ENCODE data around the gene ASB3. TPM values are rescaled to one million over a fixed set of nuclear protein-coding genes. Genes with fewer than 3 reads are reported as not detected.

The ASB3 gene
- polyA plus RNA-seq, 1 donor from 2014 or later, result 60.4 TPM

DNA sequence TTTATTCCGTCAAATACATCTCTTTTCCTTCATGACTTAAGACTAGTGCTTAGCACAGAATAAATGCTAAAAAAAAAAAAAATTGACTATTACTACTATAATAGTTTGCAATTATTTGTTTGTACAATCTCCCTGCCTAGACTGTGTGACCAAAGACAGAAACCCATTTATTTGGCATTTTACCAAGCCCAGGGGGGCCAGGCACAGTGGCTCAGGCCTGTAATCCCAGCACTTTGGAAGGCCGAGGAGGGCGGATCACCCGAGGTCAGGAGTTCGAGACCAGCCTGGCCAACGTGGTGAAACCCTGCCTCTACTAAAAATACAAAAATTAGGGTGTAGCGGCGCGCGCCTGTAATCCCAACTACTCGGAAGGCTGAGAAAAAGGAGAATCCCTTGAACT is 1.4 kb downstream of the ASB3 start:
- peak overlapping the region; percentile 76 for H3K4me3 ChIP-seq (ENCODE audit: low read length)
- H2AFZ ChIP-seq (ENCODE audit: low read depth, low read length), result no peak overlapping the region
- no peak for TF ChIP-seq TAF1 (IDR thresholded peaks at IDR 0.05; ENCODE audit: low read depth)
- no peak for TF ChIP-seq EZH2 (IDR thresholded peaks at IDR 0.05; ENCODE audit: borderline replicate concordance, insufficient read depth, low read length, poor library complexity, severe bottlenecking)
- no peaks in the 10 kb centered on the region for H3K27me3 ChIP-seq (ENCODE audit: insufficient read depth, low read depth, low read length)
- no peaks in the 10 kb centered on the region for H3K9me2 ChIP-seq (ENCODE audit: insufficient read depth, low read length)
- H3K9ac ChIP-seq (ENCODE audit: low read length), result peak overlapping the region; percentile 91
- no peaks in the 10 kb centered on the region for H4K20me1 ChIP-seq (ENCODE audit: insufficient read depth)
- peak overlapping the region; percentile 97 for H3K4me2 ChIP-seq (ENCODE audit: low read length)
- no peaks in the 10 kb centered on the region for H3K9me3 ChIP-seq (ENCODE audit: low read length)
- no peaks in the 10 kb centered on the region for H3F3A ChIP-seq (ENCODE audit: insufficient read depth, low read length, poor library complexity, severe bottlenecking)
- no peaks in the 10 kb centered on the region for H3K36me3 ChIP-seq (ENCODE audit: insufficient read depth, low read length)
- no peak overlapping the region for H3K27ac ChIP-seq (ENCODE audit: low read length)
- peaks cover 80% of the 10 kb centered on the region for H3K79me2 ChIP-seq (replicated peaks; ENCODE audit: insufficient read depth, low read length)

- H3K27me3 ChIP-seq (ENCODE audit: insufficient read depth, low read depth, low read length), result no peaks in the 10 kb centered on the region
- peak overlapping the region; percentile 1 for H3K4me2 ChIP-seq (ENCODE audit: low read length)
- no peaks in the 10 kb centered on the region for H3K9me3 ChIP-seq (ENCODE audit: low read length)
- H2AFZ ChIP-seq (ENCODE audit: low read depth, low read length), result no peak overlapping the region
- H4K20me1 ChIP-seq (ENCODE audit: insufficient read depth), result no peaks in the 10 kb centered on the region
- H3K4me3 ChIP-seq (ENCODE audit: low read length), result peak overlapping the region; percentile 76
- TF ChIP-seq, protein P1, sequence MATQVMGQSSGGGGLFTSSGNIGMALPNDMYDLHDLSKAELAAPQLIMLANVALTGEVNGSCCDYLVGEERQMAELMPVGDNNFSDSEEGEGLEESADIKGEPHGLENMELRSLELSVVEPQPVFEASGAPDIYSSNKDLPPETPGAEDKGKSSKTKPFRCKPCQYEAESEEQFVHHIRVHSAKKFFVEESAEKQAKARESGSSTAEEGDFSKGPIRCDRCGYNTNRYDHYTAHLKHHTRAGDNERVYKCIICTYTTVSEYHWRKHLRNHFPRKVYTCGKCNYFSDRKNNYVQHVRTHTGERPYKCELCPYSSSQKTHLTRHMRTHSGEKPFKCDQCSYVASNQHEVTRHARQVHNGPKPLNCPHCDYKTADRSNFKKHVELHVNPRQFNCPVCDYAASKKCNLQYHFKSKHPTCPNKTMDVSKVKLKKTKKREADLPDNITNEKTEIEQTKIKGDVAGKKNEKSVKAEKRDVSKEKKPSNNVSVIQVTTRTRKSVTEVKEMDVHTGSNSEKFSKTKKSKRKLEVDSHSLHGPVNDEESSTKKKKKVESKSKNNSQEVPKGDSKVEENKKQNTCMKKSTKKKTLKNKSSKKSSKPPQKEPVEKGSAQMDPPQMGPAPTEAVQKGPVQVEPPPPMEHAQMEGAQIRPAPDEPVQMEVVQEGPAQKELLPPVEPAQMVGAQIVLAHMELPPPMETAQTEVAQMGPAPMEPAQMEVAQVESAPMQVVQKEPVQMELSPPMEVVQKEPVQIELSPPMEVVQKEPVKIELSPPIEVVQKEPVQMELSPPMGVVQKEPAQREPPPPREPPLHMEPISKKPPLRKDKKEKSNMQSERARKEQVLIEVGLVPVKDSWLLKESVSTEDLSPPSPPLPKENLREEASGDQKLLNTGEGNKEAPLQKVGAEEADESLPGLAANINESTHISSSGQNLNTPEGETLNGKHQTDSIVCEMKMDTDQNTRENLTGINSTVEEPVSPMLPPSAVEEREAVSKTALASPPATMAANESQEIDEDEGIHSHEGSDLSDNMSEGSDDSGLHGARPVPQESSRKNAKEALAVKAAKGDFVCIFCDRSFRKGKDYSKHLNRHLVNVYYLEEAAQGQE (IDR thresholded peaks at IDR 0.05; ENCODE audit: borderline replicate concordance), result no peak
- no peak for TF ChIP-seq TAF1 (IDR thresholded peaks at IDR 0.05; ENCODE audit: low read depth)
- TF ChIP-seq MXI1 (conservative IDR thresholded peaks at IDR 0.05; ENCODE audit: poor library complexity, severe bottlenecking), result no peak
- no peak for TF ChIP-seq EZH2 (IDR thresholded peaks at IDR 0.05; ENCODE audit: borderline replicate concordance, insufficient read depth, low read length, poor library complexity, severe bottlenecking)
- TF ChIP-seq CTCF (IDR thresholded peaks at IDR 0.05; ENCODE audit: poor library complexity, severe bottlenecking), result no peak
- TF ChIP-seq SMC3 (conservative IDR thresholded peaks at IDR 0.05; ENCODE audit: poor library complexity), result no peak
- no peak for TF ChIP-seq EP300 (conservative IDR thresholded peaks at IDR 0.05; ENCODE audit: poor library complexity, severe bottlenecking)
- TF ChIP-seq RAD21 (conservative IDR thresholded peaks at IDR 0.05), result no peak
- TF ChIP-seq POLR2AphosphoS5 (IDR thresholded peaks at IDR 0.05), result no peak
- H3K79me2 ChIP-seq (replicated peaks; ENCODE audit: insufficient read depth, low read length), result peaks cover 82% of the 10 kb centered on the region
- H3K9ac ChIP-seq (ENCODE audit: low read length), result no peak overlapping the region
- H3K36me3 ChIP-seq (ENCODE audit: insufficient read depth, low read length), result no peaks in the 10 kb centered on the region
- no peak overlapping the region for H3K27ac ChIP-seq (ENCODE audit: low read length)
- H3F3A ChIP-seq (ENCODE audit: insufficient read depth, low read length, poor library complexity, severe bottlenecking), result no peaks in the 10 kb centered on the region
- H3K9me2 ChIP-seq (ENCODE audit: insufficient read depth, low read length), result no peaks in the 10 kb centered on the region
These were observed 2.3 kb downstream of the ASB3 start for GRCh38 chr2:53784436-53784835.

DNA sequence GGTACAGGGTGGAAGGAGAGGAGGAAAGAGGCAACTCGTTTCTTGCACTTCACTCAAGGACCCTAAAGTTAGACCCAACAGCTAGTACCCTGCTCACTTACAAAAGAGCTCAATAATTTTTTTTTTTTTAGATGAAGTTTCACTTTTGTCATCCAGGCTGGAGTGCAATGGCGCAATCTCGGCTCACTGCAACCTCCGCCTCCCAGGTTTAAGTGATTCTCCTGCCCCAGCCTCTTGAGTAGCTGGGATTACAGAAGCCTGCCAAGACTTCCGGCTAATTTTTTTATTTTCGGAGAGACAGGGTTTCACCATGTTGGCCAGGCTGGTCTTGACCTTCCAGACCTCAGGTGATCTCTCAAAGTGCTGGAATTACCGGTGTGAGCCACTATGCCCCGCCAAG is 4.1 kb downstream of the ASB3 start:
- Histone ChIP-seq H2AFZ (ENCODE audit: low read depth, low read length) (no peak overlapping the region), H3K9ac (ENCODE audit: low read length) (no peak overlapping the region), H3K9me3 (ENCODE audit: low read length) (no peaks in the 10 kb centered on the region), H3K4me3 (ENCODE audit: low read length) (no peak overlapping the region), H3K27ac (ENCODE audit: low read length) (no peak overlapping the region), H3K9me2 (ENCODE audit: insufficient read depth, low read length) (no peaks in the 10 kb centered on the region), H3F3A (ENCODE audit: insufficient read depth, low read length, poor library complexity, severe bottlenecking) (no peaks in the 10 kb centered on the region), H3K36me3 (ENCODE audit: insufficient read depth, low read length) (no peaks in the 10 kb centered on the region), H3K27me3 (ENCODE audit: insufficient read depth, low read depth, low read length) (no peaks in the 10 kb centered on the region), H3K79me2 (replicated peaks; ENCODE audit: insufficient read depth, low read length) (peaks cover 73% of the 10 kb centered on the region), H4K20me1 (ENCODE audit: insufficient read depth) (no peaks in the 10 kb centered on the region), H3K4me2 (ENCODE audit: low read length) (no peak overlapping the region)
- TF ChIP-seq EP300 (conservative IDR thresholded peaks at IDR 0.05; ENCODE audit: poor library complexity, severe bottlenecking) (no peak), TAF1 (IDR thresholded peaks at IDR 0.05; ENCODE audit: low read depth) (no peak), SMC3 (conservative IDR thresholded peaks at IDR 0.05; ENCODE audit: poor library complexity) (no peak), MXI1 (conservative IDR thresholded peaks at IDR 0.05; ENCODE audit: poor library complexity, severe bottlenecking) (no peak), CTCF (IDR thresholded peaks at IDR 0.05; ENCODE audit: poor library complexity, severe bottlenecking) (no peak), RAD21 (conservative IDR thresholded peaks at IDR 0.05) (no peak)

All from neural cell (in vitro differentiated cells).